Frontal cortex (tissue), 4 donors: Measurements from ENCODE around the gene GZMA. TPM values are rescaled to one million over a fixed set of nuclear protein-coding genes. Genes with fewer than 3 reads are reported as not detected.
"Not testable (repeated sequence)": the region's sequence is repeated elsewhere in the genome, so short reads cannot be mapped to it uniquely, and the experiment has no call there.

Source experiments
- DNase-seq, 2 donors: peaks; one replicate each; pipeline ENCODE4 v3.0.0; 2012; ENCODE audit warnings: low spot score in 2 of 2
- FAIRE-seq: peaks from 2 replicates; lab custom pipeline; 2012; peaks lifted over from hg19 to GRCh38; lab: Jason Lieb, UNC
- total RNA-seq: library from RNA; depleted of rRNA; stranded (reverse); fragments of >200 nt; gene quantifications from one replicate; pipeline ENCODE4 v1.2.3, GENCODE V29; 2014
- donor health status: control.
- donor health status: control.
- donor health status: control.

Gene GZMA
- total RNA-seq, result 0.41 TPM

DNA sequence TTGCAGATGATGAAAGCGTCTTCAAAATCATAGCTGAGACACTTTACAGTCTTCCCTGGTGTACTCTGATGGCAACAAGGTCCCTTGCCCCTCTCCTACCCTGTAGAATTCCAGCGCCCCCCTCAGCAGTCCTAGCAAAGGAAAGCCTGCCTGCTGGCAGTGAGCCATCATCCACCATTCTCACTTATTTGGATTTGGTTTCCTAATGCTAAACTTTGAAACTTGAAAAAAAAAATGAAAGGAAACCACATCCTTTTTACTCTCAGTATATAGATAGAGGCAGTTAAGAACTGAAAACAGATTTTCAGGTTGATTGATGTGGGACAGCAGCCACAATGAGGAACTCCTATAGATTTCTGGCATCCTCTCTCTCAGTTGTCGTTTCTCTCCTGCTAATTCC lies at the start of gene GZMA:
TSS of gene GZMA (plus strand) at position 299 of the 400 bp plus-strand sequence. CDS start at position 336, 37 bp downstream.
- FAIRE-seq, result no peak
- DNase-seq, result no peak

DNA sequence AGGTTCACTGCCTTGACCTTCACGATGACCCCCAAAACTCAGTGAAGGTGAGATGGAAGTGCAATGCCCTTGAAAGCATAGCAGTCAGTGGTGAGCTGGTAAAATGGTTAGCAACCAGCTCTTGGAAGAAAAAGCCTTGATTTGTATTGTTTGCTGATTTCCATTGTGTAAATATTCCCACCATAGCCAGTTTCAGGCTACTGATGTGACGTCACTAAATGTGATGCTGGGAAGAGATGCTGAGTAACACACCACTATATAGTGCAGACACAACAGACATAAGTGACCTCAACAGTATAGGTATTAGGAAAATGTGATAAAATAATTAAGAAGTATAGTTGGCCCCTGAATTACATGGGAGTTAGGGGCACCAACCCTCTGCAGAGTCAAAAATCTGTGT lies 47.3 kb upstream of the GZMA start:
- DNase-seq, result no peak
- FAIRE-seq, result no peak

DNA sequence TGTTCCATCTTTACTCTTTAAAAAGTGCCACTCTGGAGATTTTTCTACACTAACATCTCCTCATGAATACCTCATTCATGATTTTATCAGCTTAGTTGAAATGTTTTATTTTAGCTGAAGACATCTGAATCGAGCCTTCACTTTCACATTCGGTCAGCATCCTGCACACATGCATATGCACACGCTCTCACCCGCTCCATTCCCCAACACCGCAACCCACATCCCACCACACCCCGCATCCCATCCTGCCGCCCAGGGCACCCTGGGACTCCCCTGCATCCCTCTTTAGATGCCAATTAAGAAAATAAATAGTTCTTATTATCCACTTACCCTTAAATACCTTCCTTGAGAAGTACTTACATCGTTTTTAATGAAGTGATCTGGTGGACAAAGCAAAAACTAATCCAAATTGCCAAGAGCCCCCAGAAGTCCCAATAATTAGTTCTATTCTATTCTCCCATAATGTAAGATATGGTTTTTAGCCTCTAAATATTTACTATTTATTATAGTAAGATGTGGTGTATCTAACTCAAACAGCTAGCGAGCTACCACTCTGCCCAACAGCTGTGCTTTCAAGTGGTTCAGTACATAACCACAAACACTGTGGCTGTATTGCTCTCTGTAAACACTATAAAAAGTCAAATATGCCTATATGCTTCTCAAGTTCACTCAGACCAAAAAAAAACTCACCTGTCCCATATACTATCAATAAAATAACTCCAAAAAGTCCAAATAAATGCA lies 40.2 kb upstream of the GZMA start:
- no peak for FAIRE-seq
- no peak for DNase-seq

DNA sequence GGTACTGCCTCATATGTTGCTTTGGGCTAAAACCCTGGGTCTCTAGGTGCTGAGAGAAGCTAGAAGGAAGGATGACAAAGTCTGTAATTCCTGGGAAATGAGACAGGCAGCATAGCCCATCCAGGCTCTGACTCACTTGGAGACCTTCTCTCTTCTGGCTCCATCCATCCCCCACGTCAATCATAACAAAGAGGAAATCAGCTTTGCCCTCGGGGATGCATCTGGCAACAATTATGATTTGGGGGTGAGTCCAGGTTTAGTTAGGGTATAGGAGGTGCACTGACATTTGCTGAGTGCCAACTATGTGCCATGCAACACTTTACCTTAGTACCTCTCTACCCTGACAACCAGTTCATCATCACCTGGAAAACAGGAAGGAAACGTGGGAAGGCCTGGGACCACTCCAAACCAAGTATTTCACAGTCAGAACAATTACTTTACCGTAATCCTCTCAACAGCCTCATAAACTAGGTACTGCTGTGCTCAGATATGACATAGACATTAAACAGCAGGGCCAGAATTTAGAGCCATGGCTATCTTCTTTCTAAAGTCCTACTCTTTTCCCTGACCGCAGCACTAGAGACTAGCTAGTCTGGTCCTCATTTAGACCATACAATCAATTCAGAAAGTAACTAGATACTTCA lies 39.1 kb upstream of the GZMA start:
- DNase-seq (no peak), FAIRE-seq (no peak)

DNA sequence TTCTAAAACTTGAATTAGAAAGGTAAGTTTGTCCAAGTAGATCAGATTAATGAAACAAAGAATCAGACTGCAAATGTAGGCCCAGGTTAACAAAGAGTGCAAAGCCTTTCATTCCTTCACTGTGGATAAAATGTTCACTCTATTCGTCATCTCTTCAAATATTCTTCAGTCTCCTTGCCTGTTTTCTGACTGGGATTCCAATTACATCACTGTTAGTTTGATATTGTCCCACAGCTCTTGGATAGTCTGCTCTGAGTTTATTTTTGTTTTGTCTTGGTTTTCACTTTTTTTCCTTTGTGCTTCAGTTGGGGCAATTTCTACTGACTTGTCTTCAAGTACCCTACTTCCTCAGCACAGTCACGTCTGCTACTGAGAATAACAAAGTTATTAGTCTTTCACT lies 38.5 kb upstream of the GZMA start:
- no peak for DNase-seq
- FAIRE-seq, result no peak

DNA sequence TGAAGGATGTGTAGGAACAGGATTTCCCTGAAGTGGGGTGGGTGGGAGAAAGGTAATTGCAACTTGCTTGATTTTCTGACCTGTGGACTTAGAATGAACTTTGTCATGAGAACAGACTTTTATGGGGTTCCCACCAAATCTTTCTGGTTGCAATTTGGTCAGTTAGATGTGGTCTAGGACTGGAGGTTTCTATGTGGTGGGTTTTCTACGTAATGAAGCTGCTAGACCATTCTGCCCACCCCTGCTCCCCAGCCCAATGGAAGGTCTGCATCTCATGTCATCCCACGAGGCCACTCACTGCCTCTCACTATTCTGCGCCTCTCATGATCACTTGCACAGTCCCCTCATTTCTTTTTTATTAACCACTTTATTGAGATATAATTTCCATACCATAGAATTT lies 37.9 kb upstream of the GZMA start:
- FAIRE-seq, result no peak
- no peak for DNase-seq

DNA sequence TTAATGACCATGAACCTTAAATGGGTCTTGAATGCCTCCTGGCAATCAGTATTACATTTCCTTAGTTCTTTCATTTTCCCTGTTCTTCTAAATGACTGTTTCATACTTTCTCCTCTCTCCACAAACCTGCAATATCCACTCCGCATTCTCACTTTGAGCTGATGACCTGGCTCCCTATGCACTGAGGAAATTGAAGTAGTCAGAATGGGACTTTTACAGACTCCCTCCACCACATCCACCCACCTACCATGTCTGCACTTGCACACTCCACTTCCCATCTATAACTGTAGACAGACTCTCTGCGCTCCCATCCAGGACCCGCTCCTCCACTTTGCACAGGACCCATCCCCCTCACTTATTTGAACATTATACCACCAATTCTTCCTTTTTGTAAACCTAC lies 36.2 kb upstream of the GZMA start:
- DNase-seq, result no peak
- FAIRE-seq, result no peak

DNA sequence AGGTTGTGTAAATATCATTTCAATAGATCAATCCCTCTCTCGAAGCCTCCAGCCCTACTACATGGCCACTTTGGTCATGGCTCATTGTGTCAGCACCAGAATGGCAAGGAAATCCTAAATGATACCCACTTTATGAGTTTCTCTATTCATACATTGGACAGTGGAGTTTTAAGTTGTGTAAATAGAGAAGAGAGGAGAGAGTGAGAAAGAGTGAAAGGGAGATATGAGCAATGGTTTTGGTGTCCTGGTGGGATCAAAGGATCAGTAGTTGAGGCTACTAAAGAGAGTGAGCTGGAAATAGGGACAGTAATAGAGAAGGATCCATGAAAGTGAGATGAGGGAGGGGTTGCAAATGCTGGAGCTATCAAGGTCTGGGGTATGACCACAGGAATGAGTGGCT lies 31.5 kb upstream of the GZMA start:
- no peak for DNase-seq
- FAIRE-seq, result no peak

DNA sequence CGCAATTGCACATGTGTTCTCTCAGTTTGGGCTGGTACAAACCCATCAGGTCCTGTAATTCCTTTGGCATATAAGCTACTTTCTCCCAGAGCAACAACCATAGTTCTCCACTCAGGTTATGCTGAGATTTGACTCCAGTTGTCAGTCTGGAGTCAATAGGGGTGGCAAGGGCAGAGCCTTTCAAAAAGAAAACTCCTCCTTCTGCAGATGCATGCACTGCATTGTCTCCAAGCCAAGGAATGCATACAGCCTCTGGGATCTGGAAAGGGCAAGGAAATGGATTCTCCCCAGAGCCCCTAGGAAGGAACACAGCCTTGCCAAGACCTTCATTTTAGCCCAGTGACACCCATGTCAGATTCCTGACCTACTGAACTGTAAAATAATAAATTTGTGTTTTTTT lies 31.0 kb upstream of the GZMA start:
- DNase-seq (no peak), FAIRE-seq (no peak)

DNA sequence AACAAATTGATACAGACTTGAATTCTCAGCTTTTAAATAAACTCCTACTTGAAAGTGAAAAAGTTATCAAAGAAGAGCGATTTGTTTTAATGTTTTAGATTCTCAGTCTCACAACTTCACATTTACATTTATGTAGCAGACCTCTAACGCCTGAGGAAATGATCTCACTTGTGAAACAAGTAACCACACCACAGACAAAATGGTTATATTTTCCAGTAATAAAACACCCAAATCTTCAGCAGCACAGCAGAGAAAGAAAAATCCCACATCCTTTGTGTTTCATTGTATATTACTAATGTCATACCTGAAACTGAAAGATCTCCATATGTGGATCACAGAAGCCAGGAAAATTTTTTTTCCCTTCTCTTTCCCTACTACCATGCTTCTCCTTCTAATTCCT lies 29.8 kb upstream of the GZMA start:
- FAIRE-seq (no peak), DNase-seq (no peak)

DNA sequence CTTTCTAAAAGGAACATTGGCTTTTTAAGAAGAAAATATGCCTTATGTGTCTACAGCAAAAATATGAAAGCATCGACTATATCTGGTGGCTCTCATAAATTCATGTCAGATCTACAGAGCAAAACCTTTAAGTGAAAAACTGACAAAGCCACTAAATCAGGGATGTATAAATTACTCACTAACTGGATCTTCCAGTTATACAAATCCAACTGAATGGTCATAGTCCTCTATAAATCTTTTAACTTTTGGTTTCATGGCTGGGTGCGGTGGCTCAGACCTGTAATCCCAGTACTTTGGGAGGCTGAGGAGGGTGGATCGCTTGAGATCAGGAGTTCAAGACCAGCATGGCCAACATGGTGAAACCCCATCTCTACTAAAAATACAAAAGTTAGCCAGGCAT lies 29.2 kb upstream of the GZMA start:
- no peak for FAIRE-seq

DNA sequence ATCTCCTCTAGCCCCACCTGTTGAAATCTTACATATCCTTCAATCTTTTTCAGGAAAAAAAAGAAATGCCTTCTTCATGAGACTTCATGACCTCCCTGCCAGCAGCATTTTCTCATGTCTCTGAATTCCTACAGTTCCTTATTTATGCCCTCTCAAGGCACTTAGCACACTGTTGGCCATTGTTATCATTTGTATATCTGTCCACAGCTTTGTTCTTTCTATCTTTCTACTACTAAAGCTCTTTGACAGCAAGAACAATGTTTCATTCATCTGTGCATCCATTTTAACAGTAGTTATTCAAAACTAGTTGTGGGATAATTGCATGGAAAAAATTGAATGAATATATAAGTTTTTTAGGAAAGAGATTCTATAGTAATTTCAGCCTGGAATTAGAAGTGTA lies 20.9 kb upstream of the GZMA start:
- FAIRE-seq (no peak), DNase-seq (no peak)

More for the DNA sequence above, 29.2 kb upstream of the GZMA start:
- no peak for DNase-seq

DNA sequence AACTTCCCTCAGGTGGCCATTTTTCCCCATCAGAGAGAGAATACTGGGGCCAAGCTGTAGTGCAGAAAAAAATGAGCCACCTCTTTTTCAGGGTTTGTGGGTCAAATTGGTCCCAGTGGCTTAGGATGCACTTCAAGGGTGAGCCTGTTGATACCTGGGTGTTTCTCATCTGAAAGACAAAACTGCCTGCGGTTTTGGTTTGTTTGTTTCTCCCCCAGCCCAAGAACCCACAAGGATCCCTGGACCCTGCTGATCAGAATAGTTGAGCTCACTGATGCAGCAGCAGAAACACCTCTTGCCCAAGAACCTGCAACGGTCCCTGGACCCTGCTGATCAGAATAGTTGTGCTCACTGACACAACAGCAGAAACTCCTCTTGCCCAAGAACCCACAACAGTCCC lies 13.1 kb upstream of the GZMA start:
- not testable (repeated sequence) for FAIRE-seq, DNase-seq

DNA sequence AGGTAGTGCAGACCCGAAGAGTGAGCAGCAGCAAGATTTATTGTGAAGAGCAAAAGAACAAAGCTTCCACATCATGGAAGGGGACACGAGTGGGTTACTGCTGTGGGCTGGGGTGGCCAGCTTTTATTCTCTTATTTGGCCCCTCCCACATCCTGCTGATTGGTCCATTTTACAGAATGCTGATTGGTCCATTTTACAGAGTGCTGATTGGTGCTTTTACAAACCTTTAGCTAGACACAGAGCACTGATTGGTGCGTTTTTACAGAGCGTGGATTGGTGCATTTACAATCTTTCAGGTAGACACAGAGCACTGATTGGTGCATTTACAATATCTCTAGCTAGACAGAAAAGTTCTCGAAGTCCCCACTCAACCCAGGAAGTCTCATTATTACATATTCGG lies 11.4 kb upstream of the GZMA start:
- FAIRE-seq, DNase-seq: not testable (repeated sequence)

DNA sequence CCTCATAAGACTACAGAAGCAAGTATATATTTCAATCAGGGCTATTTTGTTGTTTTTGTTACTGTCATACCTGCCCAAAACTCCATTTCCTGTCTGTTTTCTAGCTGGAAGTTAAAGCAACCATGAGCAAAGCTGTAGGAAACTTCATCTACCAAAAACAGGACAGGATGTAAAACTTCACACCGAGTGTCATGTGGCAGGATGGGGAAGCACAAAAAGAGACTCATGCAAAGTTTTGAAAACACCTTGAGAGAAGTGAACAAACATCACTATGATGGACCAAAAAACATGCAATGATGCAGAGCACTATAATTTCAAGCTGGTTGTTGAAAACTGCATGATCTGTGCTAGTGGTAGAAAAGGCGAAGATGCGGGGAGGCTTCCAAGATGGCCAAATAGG lies 6.3 kb upstream of the GZMA start:
- FAIRE-seq (no peak), DNase-seq (no peak)

DNA sequence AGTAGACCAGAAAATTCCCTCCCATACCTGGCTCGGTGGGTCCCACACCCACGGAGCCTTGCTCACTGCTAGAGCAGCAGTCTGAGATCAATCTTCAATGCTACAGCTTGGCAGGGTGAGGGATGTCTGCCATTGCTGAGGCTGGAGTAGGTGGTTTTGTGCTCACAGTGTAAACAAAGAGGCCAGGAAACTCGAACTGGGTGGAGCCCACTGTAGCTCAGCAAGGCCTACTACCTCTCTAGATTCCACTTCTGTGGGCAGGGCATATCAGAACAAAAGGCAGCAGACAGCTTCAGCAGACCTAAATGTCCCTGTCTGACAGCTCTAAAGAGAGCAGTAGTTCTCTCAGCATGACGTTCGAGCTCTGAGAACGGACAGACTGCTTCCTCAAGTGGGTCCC lies 5.6 kb upstream of the GZMA start:
- no peak for FAIRE-seq
- DNase-seq, result no peak

DNA sequence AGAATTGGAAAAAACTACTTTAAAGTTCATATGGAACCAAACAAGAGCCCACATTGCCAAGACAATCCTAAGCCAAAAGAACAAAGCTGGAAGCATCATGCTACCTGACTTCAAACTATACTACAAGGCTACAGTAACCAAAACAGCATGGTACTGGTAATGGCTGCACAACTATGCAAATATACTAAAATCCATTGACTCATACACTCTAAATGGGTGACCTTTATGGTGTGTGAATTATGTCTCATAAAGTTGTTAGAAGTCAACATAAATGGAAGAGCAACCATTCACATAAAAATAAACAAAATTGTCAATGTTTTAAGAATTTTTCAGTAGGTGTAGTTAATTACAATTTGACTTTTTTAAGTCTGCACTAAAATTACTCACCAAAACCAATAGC lies 1.3 kb upstream of the GZMA start:
- DNase-seq, FAIRE-seq: not testable (repeated sequence)

DNA sequence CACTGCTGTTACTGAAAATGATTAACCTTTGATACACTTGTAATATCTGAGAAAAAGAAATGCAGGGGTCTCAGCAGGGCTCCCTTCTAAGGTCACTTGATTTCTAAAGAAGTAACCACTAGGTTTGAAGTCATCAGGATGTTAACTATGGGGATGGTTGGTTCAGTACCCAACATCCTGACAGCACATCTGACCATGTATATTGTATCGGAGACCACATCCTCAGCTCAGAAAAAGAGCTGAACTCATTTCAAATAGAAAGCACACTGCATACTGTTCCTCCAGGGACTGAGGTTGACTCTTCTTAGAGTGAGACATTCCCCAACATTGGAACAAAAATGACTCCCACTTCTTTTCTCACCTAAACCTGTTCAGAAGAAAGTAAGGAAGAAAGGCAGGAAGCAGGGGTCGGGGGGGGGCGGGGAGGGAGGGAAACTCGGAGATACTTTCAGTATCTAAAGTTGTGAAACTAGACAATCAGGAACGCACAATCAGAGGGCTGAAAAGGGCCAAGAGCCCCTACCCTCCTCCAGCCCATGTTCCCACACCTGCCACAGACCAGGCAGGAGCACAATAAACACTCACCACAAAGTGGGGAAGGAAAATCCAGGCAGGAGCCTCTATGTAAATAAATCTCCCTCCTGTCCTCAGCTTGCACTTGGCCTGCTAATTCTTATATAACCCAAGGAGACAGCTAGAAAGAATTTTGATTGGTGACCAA lies 730 bp upstream of the GZMA start:
- FAIRE-seq, result no peak

DNA sequence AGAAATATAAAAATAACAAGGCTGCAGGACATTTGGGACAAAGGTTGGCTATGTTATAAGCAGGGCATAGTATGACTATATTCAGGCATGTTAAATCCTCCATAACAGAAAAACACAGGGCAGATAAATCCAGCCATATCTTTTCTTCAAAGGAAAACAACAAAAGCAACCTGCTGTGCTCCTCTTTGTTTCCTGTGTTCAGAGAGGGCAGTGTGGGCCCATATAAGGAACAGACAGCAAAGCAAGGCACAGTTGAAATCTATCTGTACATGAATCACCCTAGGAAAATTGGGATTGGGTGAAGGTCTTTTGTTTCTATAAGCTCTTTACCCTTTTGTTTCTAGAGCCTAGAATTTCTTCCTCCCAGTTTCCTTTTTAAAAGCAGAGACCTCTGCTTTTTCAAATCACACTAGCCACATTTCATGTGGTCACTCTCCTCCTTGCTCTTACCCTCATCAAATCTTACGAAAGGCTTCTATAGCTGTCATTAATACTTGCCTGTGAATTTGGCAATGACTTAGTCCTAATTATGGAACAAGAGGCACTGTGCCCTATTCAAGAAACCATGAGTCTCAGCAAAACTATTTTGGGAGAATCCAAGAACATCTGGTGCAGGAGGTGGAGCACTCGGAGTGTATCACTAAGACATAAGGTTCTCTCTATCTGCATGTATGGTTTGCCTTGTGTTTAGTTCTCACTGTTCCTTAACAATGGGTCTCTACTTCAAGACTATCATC lies 1.8 kb downstream of the GZMA start:
- FAIRE-seq, result no peak
- no peak for DNase-seq

More for the DNA sequence above, 730 bp upstream of the GZMA start:
- no peak for DNase-seq

DNA sequence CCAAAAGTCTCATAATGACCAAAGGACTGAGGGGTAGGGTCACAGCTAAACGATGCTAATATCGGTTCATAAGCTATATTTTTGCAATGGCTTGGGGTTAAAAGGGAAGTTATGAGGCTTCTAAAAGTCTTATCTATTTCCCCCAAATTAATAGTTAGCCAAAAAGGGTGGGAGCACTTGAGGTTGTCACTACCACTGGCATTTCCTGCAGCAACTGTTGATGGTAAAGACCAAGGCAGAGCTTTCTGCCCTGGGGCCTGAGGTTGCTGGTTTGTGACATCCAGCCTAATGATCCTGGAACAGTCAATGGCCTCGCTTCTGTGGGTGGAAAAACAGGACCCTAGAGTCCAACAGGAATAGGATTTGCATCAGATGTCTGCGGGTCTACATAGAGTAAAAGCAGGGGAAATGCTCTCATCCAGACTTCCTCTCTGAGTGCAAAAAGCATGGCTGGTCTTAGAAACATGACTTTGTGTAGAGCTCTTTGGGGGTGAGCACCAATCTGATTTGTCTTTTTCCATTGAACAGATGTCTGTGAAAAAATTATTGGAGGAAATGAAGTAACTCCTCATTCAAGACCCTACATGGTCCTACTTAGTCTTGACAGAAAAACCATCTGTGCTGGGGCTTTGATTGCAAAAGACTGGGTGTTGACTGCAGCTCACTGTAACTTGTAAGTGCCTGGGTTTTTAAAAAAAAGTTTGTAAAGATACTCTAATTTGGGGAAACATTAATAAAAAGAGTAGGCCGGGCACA lies 2.7 kb downstream of the GZMA start:
- FAIRE-seq, result no peak

More for the DNA sequence above, 2.7 kb downstream of the GZMA start:
- no peak for DNase-seq
